GM12878 (cell line): ENCODE results near the gene CSNK2A1. TPM values are rescaled to one million over a fixed set of nuclear protein-coding genes. Genes with fewer than 3 reads are reported as not detected.

Source experiments
- CHD4 ChIP-seq: fragments of 200-600 bp; sonication (generic); IDR thresholded peaks from 2 replicates; pipeline ENCODE4 v1.6.1; 2016; ENCODE audit warnings: mild to moderate bottlenecking
- E2F4 ChIP-seq: IDR thresholded peaks from 2 replicates; pipeline ENCODE4 v1.6.1; 2012; ENCODE audit warnings: low read depth, low read length, improper control_type of control experiment
- FOXK2 ChIP-seq: fragments of 450-650 bp; IDR thresholded peaks from 2 replicates; pipeline ENCODE4 v1.6.1; 2017; ENCODE audit warnings: mild to moderate bottlenecking, moderate library complexity
- RELA ChIP-seq: fragments of 450-650 bp; IDR thresholded peaks from 2 replicates; pipeline ENCODE4 v1.8.0; 2014; ENCODE audit warnings: borderline replicate concordance; ENCODE audit not compliant: partially characterized antibody
- STAT3 ChIP-seq: IDR thresholded peaks from 2 replicates; pipeline ENCODE4 v1.6.1; 2011; ENCODE audit warnings: low read depth, low read length, improper control_type of control experiment
- ZBTB4 ChIP-seq: fragments of 450-650 bp; formaldehyde crosslinking; IDR thresholded peaks from 2 replicates; pipeline ENCODE4 v1.4.0; 2022; ENCODE audit warnings: mild to moderate bottlenecking, moderate library complexity
- ZNF217 ChIP-seq: fragments of 450-650 bp; IDR thresholded peaks from 2 replicates; pipeline ENCODE4 v1.6.1; 2017; ENCODE audit warnings: antibody characterized with exemption, mild to moderate bottlenecking
- ZNF384 ChIP-seq: IDR thresholded peaks from 2 replicates; pipeline ENCODE4 v1.6.1; 2012; ENCODE audit warnings: low read depth, mild to moderate bottlenecking, low read length, improper control_type of control experiment, borderline replicate concordance
- polyA plus RNA-seq, 11 experiments: library from polyadenylated mRNA; depleted of rRNA in 4 of 11; unstranded in 6 of 11; stranded (reverse) in 5 of 11; fragments of >200 nt; fragmentation: Nextera tagmentation in 4 of 11; fragmentation: Illumina TruSeq in 1 of 11; extraction: Ambion mirVana in 4 of 11; extraction: Trizol in 1 of 11; gene quantifications; 1 replicate in 1 of 11; 2 replicates in 10 of 11; pipeline versions ENCODE4 v1.2.1 to v1.2.3, GENCODE V29; 2011 to 2016; ENCODE audit warnings: inconsistent platforms in 2 of 11, missing spikeins in 2 of 11, low read depth in 1 of 11
- total RNA-seq, 4 experiments: library from RNA; depleted of rRNA in 3 of 4; stranded (reverse); fragments of >200 nt in 3 of 4; fragmentation: Illumina TruSeq in 1 of 4; extraction: Trizol in 1 of 4; gene quantifications; 2 replicates each; pipeline versions ENCODE4 v1.2.1 to v1.2.3, GENCODE V29; 2013 to 2021

The CSNK2A1 gene
- total and polyA plus RNA-seq, 10 of the 15 experiments (the other 5 are each of a cell fraction or from before 2014, with no cell fraction given) = 47.6 to 199 (median 95.0) TPM

GRCh38 chr20:430091-430999 lies 113.2 kb downstream of the CSNK2A1 start (continued):
- no peak for TF ChIP-seq RELA
- no peak for TF ChIP-seq ZNF384
- no peak for TF ChIP-seq FOXK2
- TF ChIP-seq E2F4 = no peak
- no peak for TF ChIP-seq STAT3
- TF ChIP-seq ZNF217 = no peak
- no peak for TF ChIP-seq CHD4
- no peak for TF ChIP-seq ZBTB4 (CRISPR knock-in tag)
